ENCODE measurements around the gene C2CD2L.

DNA sequence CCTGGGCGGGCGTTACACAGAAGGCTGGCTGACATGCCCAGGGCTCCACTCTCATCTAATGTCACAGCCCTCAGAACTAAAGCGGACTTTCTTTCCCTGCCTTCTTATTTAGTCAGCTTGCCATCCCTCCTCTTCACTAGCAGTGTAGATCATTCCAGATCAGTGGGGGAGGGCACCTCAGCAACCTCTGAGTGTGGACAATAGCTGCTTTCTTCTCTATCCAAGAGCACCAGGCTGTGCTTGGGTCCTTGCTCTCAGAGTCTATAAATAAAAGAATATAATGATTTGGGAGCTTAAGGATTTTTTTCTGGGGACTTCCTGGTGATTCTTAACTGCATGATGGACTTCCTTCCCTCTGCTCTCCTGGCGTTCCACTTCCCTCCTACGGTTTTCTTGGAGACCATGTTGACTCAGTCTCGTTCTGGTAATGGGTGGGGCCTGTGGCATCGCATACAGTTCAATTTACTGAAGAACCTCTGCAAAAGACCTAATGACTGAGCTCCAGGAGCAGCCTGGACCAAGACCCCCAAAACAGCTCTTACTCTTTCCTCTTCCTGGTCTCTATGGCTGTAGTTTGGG lies 25.4 kb upstream of the C2CD2L start:
- TF ChIP-seq, protein P1, sequence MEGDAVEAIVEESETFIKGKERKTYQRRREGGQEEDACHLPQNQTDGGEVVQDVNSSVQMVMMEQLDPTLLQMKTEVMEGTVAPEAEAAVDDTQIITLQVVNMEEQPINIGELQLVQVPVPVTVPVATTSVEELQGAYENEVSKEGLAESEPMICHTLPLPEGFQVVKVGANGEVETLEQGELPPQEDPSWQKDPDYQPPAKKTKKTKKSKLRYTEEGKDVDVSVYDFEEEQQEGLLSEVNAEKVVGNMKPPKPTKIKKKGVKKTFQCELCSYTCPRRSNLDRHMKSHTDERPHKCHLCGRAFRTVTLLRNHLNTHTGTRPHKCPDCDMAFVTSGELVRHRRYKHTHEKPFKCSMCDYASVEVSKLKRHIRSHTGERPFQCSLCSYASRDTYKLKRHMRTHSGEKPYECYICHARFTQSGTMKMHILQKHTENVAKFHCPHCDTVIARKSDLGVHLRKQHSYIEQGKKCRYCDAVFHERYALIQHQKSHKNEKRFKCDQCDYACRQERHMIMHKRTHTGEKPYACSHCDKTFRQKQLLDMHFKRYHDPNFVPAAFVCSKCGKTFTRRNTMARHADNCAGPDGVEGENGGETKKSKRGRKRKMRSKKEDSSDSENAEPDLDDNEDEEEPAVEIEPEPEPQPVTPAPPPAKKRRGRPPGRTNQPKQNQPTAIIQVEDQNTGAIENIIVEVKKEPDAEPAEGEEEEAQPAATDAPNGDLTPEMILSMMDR (IDR thresholded peaks at IDR 0.05 in 2 of 3, conservative IDR thresholded peaks at IDR 0.05 in 1 of 3; ENCODE audit: control insufficient read depth in 2 of 3, extremely low read depth in 1 of 3, insufficient read depth in 1 of 3, low read depth in 3 of 3, low read length in 3 of 3): no peak
- TF ChIP-seq, protein P2, sequence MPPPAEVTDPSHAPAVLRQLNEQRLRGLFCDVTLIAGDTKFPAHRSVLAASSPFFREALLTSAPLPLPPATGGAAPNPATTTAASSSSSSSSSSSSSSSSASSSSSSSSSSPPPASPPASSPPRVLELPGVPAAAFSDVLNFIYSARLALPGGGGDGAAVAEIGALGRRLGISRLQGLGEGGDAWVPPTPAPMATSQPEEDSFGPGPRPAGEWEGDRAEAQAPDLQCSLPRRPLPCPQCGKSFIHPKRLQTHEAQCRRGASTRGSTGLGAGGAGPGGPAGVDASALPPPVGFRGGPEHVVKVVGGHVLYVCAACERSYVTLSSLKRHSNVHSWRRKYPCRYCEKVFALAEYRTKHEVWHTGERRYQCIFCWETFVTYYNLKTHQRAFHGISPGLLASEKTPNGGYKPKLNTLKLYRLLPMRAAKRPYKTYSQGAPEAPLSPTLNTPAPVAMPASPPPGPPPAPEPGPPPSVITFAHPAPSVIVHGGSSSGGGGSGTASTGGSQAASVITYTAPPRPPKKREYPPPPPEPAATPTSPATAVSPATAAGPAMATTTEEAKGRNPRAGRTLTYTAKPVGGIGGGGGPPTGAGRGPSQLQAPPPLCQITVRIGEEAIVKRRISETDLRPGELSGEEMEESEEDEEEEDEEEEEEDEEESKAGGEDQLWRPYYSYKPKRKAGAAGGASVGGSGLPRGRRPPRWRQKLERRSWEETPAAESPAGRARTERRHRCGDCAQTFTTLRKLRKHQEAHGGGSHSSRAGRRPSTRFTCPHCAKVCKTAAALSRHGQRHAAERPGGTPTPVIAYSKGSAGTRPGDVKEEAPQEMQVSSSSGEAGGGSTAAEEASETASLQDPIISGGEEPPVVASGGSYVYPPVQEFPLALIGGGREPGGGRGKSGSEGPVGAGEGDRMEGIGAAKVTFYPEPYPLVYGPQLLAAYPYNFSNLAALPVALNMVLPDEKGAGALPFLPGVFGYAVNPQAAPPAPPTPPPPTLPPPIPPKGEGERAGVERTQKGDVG (CRISPR knock-in tag; IDR thresholded peaks at IDR 0.05): no peak
- TF ChIP-seq NRF1 (conservative IDR thresholded peaks at IDR 0.05; ENCODE audit: low read depth, low read length): no peak
